ENCODE results near the gene KIF1B.

- TF ChIP-seq, protein P1, sequence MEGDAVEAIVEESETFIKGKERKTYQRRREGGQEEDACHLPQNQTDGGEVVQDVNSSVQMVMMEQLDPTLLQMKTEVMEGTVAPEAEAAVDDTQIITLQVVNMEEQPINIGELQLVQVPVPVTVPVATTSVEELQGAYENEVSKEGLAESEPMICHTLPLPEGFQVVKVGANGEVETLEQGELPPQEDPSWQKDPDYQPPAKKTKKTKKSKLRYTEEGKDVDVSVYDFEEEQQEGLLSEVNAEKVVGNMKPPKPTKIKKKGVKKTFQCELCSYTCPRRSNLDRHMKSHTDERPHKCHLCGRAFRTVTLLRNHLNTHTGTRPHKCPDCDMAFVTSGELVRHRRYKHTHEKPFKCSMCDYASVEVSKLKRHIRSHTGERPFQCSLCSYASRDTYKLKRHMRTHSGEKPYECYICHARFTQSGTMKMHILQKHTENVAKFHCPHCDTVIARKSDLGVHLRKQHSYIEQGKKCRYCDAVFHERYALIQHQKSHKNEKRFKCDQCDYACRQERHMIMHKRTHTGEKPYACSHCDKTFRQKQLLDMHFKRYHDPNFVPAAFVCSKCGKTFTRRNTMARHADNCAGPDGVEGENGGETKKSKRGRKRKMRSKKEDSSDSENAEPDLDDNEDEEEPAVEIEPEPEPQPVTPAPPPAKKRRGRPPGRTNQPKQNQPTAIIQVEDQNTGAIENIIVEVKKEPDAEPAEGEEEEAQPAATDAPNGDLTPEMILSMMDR (IDR thresholded peaks at IDR 0.05 in 8 of 11, conservative IDR thresholded peaks at IDR 0.05 in 3 of 11) = no peak
- TF ChIP-seq POLR2AphosphoS5 (IDR thresholded peaks at IDR 0.05) (no peak), POLR2A (IDR thresholded peaks at IDR 0.05) (no peak)
These were observed 219.5 kb downstream of the KIF1B start for GRCh38 chr1:10429868-10430215.
